Prostate gland (tissue), 2 donors: Measurements from ENCODE around the gene CABP7. TPM values are rescaled to one million over a fixed set of nuclear protein-coding genes. Genes with fewer than 3 reads are reported as not detected.

Experiments
- DNase-seq: peaks from one replicate; pipeline ENCODE4 v3.0.0-alpha.2; 2019; ENCODE audit warnings: low spot score
- H3K27ac ChIP-seq, 2 donors: fragments of 200-600 bp; sonication (generic); 2 replicates each; pipeline ENCODE4 v1.5.1; 2017 to 2019
- H3K27me3 ChIP-seq: fragments of 200-600 bp; sonication (generic); replicated peaks from 2 replicates; pipeline ENCODE4 v1.5.1; 2019; ENCODE audit not compliant: insufficient read depth
- H3K36me3 ChIP-seq, 2 donors: fragments of 200-600 bp; sonication (generic); 1 replicate in 1 of 2; 2 replicates in 1 of 2; pipeline versions ENCODE4 v1.5.1 to v1.8.1; 2017 to 2019
- H3K4me1 ChIP-seq: fragments of 200-600 bp; sonication (generic); replicated peaks from 2 replicates; pipeline ENCODE4 v1.5.1; 2019
- H3K4me3 ChIP-seq, 2 donors: fragments of 200-600 bp; sonication (generic); 2 replicates each; pipeline ENCODE4 v1.5.1; 2017 to 2019
- H3K9me3 ChIP-seq: fragments of 200-600 bp; sonication (generic); 2 replicates; pipeline ENCODE4 v1.5.1; 2017
- POLR2A ChIP-seq: fragments of 450-650 bp; IDR thresholded peaks from one replicate; pipeline ENCODE4 v1.6.1; 2016; ENCODE audit warnings: antibody characterized with exemption, mild to moderate bottlenecking
- POLR2AphosphoS5 ChIP-seq: sonication (generic); formaldehyde crosslinking; IDR thresholded peaks from one replicate; pipeline ENCODE4 v1.6.1; 2017; ENCODE audit warnings: antibody characterized with exemption
- WGBS: methylation state at CpG from one replicate; pipeline ENCODE4 v1.1.5; 2018; 5-methylcytosine and 5-hydroxymethylcytosine counted together
- intact Hi-C: fragments of 100-400 bp; cut with DNase I; formaldehyde crosslinking; loops from one replicate; pipeline ENCODE4 v1.14.2; 2022
- total RNA-seq, 2 donors: library from RNA; depleted of rRNA; stranded (reverse); fragments of >200 nt; gene quantifications; one replicate each; pipeline ENCODE4 v1.1.0, GENCODE V29; 2016
- TF ChIP-seq, protein P1 (sequence below), 4 experiments: fragments of 200-600 bp in 2 of 4; fragments of 450-650 bp in 2 of 4; sonication (generic) in 2 of 4; IDR thresholded peaks; 1 replicate in 3 of 4; 2 replicates in 1 of 4; pipeline ENCODE4 v1.5.1; 2016 to 2019; ENCODE audit warnings: antibody characterized with exemption in 4 of 4, mild to moderate bottlenecking in 2 of 4, moderate library complexity in 2 of 4

CABP7 gene
- total RNA-seq, 2 donors from 2014 or later: 1.5 TPM; not detected in 1

- Histone ChIP-seq H3K36me3 (no peaks in the 10 kb centered on the region), H3K4me1 (peaks cover 3% of the 10 kb centered on the region), H3K27me3 (no peaks in the 10 kb centered on the region), H3K9me3 (no peaks in the 10 kb centered on the region), H3K4me3 (no peak overlapping the region), H3K27ac (no peak overlapping the region)
- TF ChIP-seq POLR2AphosphoS5: peak; percentile 13
- TF ChIP-seq, protein P1, sequence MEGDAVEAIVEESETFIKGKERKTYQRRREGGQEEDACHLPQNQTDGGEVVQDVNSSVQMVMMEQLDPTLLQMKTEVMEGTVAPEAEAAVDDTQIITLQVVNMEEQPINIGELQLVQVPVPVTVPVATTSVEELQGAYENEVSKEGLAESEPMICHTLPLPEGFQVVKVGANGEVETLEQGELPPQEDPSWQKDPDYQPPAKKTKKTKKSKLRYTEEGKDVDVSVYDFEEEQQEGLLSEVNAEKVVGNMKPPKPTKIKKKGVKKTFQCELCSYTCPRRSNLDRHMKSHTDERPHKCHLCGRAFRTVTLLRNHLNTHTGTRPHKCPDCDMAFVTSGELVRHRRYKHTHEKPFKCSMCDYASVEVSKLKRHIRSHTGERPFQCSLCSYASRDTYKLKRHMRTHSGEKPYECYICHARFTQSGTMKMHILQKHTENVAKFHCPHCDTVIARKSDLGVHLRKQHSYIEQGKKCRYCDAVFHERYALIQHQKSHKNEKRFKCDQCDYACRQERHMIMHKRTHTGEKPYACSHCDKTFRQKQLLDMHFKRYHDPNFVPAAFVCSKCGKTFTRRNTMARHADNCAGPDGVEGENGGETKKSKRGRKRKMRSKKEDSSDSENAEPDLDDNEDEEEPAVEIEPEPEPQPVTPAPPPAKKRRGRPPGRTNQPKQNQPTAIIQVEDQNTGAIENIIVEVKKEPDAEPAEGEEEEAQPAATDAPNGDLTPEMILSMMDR (IDR thresholded peaks at IDR 0.05): no peak
- WGBS: 22% methylated on average over 9 of the region's 9 CpGs
- intact Hi-C loops: loop anchor here (10.0 kb wide), 1 partner anchor 314 kb away; no protein-coding TSS in a partner anchor
- DNase-seq: no peak
These were observed 29.3 kb upstream of the CABP7 start for GRCh38 chr22:29690476-29690875.

DNA sequence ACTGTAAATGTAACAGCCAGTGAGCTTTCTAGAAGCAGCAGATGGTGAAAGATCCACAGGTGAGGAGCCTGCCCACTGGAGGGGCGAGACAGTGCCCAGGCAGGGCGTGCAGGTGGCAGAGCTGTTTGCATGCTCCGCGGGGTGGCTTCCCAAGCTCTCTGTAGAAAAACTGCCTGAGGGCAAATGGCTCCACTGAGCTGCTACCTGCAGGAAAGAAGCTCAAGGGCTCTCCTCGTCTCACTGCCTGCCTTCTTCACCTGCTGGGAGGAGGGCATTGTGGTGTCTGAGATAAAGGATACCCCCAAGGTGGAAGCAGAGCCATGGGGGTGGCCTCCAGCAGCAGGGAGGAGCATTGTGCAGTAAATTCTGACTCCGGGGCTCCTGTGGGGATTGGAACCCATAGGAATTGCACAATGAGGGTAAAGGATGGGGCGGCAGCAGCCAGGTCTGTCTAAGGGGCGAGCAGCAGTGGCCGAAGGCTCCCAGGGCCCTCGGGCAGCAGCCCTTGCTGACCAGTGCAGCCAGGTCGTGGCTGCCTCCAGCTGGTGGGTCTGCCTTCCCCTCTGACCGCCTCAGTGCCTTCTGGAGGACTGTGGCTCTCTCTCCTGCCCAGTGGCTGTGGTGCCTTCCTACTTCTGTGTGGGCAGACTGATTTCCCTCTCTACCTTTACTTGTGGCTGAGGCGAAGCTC, 28.0 kb upstream of the CABP7 start:
- DNase-seq: no peak
- TF ChIP-seq POLR2A (no peak), POLR2AphosphoS5 (no peak)
- TF ChIP-seq, protein P1 (IDR thresholded peaks at IDR 0.05): no peak
- no peaks in the 10 kb centered on the region for H3K27me3 ChIP-seq

DNA sequence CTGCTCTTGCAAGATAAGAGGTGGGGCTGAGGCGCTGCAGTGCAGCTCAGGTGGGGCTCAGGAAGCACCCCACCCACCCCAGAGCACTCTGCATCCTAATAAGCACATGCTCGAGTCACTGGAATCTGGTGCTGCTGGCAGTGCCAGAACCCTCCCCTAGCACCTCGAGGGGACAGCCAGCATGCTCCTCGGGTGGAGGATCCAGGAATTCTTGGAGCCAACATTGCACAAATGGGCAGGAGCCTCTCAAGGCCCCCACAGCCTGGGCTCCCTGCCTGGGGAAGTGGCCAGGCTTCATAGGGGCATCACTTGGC, 27.5 kb upstream of the CABP7 start:
- H3K27ac ChIP-seq: no peak overlapping the region
- 35% methylated on average over 4 of the region's 4 CpGs for WGBS

More for the DNA sequence above, 28.0 kb upstream of the CABP7 start:
- Histone ChIP-seq H3K9me3 (no peaks in the 10 kb centered on the region), H3K4me1 (peaks cover 3% of the 10 kb centered on the region), H3K4me3 (no peak overlapping the region), H3K27ac (no peak overlapping the region), H3K36me3 (no peaks in the 10 kb centered on the region)
- intact Hi-C loops: loop anchor here (10.0 kb wide), 1 partner anchor 313 kb away; no protein-coding TSS in a partner anchor
- WGBS: 78% methylated on average over 13 of the region's 13 CpGs

GRCh38 chr22:29693161-29693560, 26.6 kb upstream of the CABP7 start:
- 69% methylated on average over 8 of the region's 8 CpGs for WGBS
- Histone ChIP-seq H3K27me3 (no peaks in the 10 kb centered on the region), H3K4me3 (no peak overlapping the region), H3K9me3 (no peaks in the 10 kb centered on the region), H3K4me1 (peaks cover 3% of the 10 kb centered on the region), H3K27ac (no peak overlapping the region), H3K36me3 (no peaks in the 10 kb centered on the region)
- intact Hi-C loops: loop anchor here (10.0 kb wide), 1 partner anchor 312 kb away; no protein-coding TSS in a partner anchor
- no peak for DNase-seq
- no peak for TF ChIP-seq POLR2A
- no peak for TF ChIP-seq POLR2AphosphoS5
- TF ChIP-seq, protein P1 (IDR thresholded peaks at IDR 0.05): no peak

More for the DNA sequence above, 27.5 kb upstream of the CABP7 start:
- intact Hi-C loops: loop anchor here (10.0 kb wide), 1 partner anchor 313 kb away; no protein-coding TSS in a partner anchor
- TF ChIP-seq POLR2A: no peak
- no peak for TF ChIP-seq POLR2AphosphoS5
- TF ChIP-seq, protein P1 (IDR thresholded peaks at IDR 0.05): no peak
- DNase-seq: no peak
- Histone ChIP-seq H3K36me3 (no peaks in the 10 kb centered on the region), H3K4me1 (peaks cover 3% of the 10 kb centered on the region), H3K27me3 (no peaks in the 10 kb centered on the region), H3K4me3 (no peak overlapping the region), H3K9me3 (no peaks in the 10 kb centered on the region)

DNA sequence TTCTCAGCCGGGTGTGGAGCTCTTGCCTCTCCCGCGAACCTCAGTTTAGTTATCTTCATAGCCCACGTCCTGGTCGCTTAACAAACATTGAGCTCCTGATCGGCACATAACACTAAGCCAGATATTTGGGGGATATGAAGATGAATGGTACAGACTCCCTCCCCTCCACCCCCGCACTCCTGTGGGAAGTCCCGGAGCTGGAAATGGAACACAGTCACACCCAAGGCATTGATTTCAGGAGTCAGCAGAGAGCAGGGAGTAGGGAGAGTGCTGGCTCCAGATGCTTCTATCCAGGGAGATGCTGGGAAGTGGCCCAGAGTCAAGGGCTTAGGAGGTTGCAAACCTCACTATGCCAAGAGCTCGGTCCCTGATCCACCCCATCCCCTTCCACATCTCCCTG, 26.1 kb upstream of the CABP7 start:
- no peak overlapping the region for H3K4me3 ChIP-seq
- TF ChIP-seq, protein P1 (IDR thresholded peaks at IDR 0.05): no peak
- TF ChIP-seq POLR2A (no peak), POLR2AphosphoS5 (no peak)
- WGBS: 55% methylated on average over 9 of the region's 9 CpGs
- H3K27ac ChIP-seq: no peak overlapping the region
- intact Hi-C loops: loop anchor here (10.0 kb wide), 1 partner anchor 311 kb away; no protein-coding TSS in a partner anchor
- H3K9me3 ChIP-seq: no peaks in the 10 kb centered on the region
- H3K27me3 ChIP-seq: no peaks in the 10 kb centered on the region
- peaks cover 3% of the 10 kb centered on the region for H3K4me1 ChIP-seq
- no peak for DNase-seq
- H3K36me3 ChIP-seq: no peaks in the 10 kb centered on the region
